GM12891 (cell line): ENCODE measurements around the gene SLC12A7.

Source experiments
- POLR2A ChIP-seq: IDR thresholded peaks from 2 replicates; pipeline ENCODE4 v1.6.1; 2011; ENCODE audit warnings: low read depth, low read length, control low read depth
- POLR2AphosphoS5 ChIP-seq: IDR thresholded peaks from 2 replicates; pipeline ENCODE4 v1.6.1; 2011; ENCODE audit warnings: low read depth, low read length, control low read depth
- TAF1 ChIP-seq: IDR thresholded peaks from 2 replicates; pipeline ENCODE4 v1.6.1; 2011; ENCODE audit warnings: low read depth, low read length, control low read depth

DNA sequence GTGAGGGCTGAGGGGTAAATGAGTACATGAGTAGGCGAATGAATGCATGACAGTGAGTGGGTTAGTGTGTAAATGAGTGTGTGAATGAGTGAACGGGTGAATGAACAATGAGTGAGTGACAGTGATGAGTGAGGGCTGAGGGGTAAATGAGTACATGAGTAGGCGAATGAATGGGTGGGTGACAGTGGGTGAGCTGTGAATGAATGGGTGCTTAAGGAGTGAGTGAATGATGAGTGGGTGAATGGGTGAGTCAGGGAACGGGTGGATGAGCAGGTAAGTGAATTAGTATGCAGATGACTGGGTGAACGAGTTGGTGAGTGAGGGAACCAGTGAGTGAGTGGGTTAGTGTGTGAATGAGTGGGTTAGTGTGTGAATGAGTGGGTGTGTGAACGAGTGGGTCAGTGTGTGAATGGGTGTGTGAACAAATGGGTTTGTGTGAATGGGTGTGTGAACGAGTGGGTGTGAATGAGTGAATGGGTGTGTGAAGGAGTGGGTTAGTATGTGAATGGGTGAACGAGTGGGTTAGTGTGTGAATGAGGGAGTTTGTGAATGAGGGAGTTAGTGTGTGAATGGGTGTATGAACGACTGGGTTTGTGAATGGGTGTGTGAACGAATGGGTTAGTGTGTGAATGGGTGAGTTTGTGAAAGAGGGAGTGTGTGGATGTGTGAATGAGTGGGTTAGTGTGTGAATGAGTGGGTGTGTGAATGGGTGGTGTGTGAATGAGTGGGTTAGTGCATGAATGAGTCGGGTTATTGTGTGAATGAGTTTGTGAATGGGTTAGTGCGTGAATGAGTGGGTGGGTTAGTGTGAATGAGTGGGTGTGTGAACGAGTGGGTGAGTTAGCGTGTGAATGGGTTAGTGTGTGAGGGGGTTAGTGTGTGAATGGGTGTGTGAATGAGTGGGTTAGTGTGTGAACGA, 70.4 kb downstream of the SLC12A7 start:
- no peak for TF ChIP-seq TAF1
- no peak for TF ChIP-seq POLR2A
- TF ChIP-seq POLR2AphosphoS5: no peak
